Measurements from ENCODE around the gene TNFAIP8L3. TPM values are rescaled to one million over a fixed set of nuclear protein-coding genes. Genes with fewer than 3 reads are reported as not detected.
"Not testable (repeated sequence)": the region's sequence is repeated elsewhere in the genome, so short reads cannot be mapped to it uniquely, and the experiment has no call there.

TNFAIP8L3 gene
- total RNA-seq, result 0.07 TPM in 1 of 2 replicates, not detected in the other

GRCh38 chr15:51094606-51095569 is at the start of gene TNFAIP8L3:
TNFAIP8L3 (minus strand) TSS chr15:51094906; CDS start chr15:51094595, 311 bp downstream.
- no peak for DNase-seq (ENCODE audit: low read depth)
- H3K4me3 ChIP-seq (ENCODE audit: low read depth, low read length), result peak within 1 kb of the TSS; percentile 71
- no peak for TF ChIP-seq CTCF (conservative IDR thresholded peaks at IDR 0.05; ENCODE audit: low read depth, low read length)

- no peak overlapping the region for H3K4me3 ChIP-seq (ENCODE audit: low read depth, low read length)
- TF ChIP-seq CTCF (conservative IDR thresholded peaks at IDR 0.05; ENCODE audit: low read depth, low read length), result no peak
- DNase-seq (ENCODE audit: low read depth), result peak; percentile 38
Measured at GRCh38 chr15:51144021-51144532, 49.4 kb upstream of the TNFAIP8L3 start.

GRCh38 chr15:51140347-51140746 is 45.6 kb upstream of the TNFAIP8L3 start:
- DNase-seq (ENCODE audit: low read depth); H3K4me3 ChIP-seq (ENCODE audit: low read depth, low read length): not testable (repeated sequence)

- TF ChIP-seq CTCF (conservative IDR thresholded peaks at IDR 0.05; ENCODE audit: low read depth, low read length), result no peak
- no peak overlapping the region for H3K4me3 ChIP-seq (ENCODE audit: low read depth, low read length)
- no peak for DNase-seq (ENCODE audit: low read depth)
Measured at GRCh38 chr15:51139091-51139490, 44.4 kb upstream of the TNFAIP8L3 start.

GRCh38 chr15:51137880-51138430 is 43.2 kb upstream of the TNFAIP8L3 start:
- H3K4me3 ChIP-seq (ENCODE audit: low read depth, low read length), result no peak overlapping the region
- no peak for TF ChIP-seq CTCF (conservative IDR thresholded peaks at IDR 0.05; ENCODE audit: low read depth, low read length)
- no peak for DNase-seq (ENCODE audit: low read depth)

- no peak for TF ChIP-seq CTCF (conservative IDR thresholded peaks at IDR 0.05; ENCODE audit: low read depth, low read length)
- no peak overlapping the region for H3K4me3 ChIP-seq (ENCODE audit: low read depth, low read length)
- no peak for DNase-seq (ENCODE audit: low read depth)
Measured at GRCh38 chr15:51137024-51137423, 42.3 kb upstream of the TNFAIP8L3 start.

GRCh38 chr15:51135276-51135675 is 40.6 kb upstream of the TNFAIP8L3 start:
- H3K4me3 ChIP-seq (ENCODE audit: low read depth, low read length), result no peak overlapping the region
- DNase-seq (ENCODE audit: low read depth), result peak; percentile 76
- TF ChIP-seq CTCF (conservative IDR thresholded peaks at IDR 0.05; ENCODE audit: low read depth, low read length), result no peak
